HCT116 (cell line): ENCODE data around the gene RAPSN. TPM values are rescaled to one million over a fixed set of nuclear protein-coding genes. Genes with fewer than 3 reads are reported as not detected.

ENCODE experiments used
- ATAC-seq: fragments of 200-7000 bp; cut with Tn5 transposase; 2 replicates; pipeline ENCODE4 v1.9.1; 2020; ENCODE audit warnings: mild to moderate bottlenecking, moderate library complexity
- BruUV-seq: library from RNA; stranded (reverse); fragments of 400-500 nt; replicated peaks from 2 replicates; lab custom pipeline; 2021; lab: Mats Ljungman, UMichigan
- CTCF ChIA-PET: fragments of 300-600 bp; sonication (Branson Sonifier 250); formaldehyde crosslinking; loops from one replicate; lab custom pipeline; 2021; ENCODE audit warnings: antibody characterized with exemption; lab: Charles Lee
- POLR2A ChIA-PET: fragments of 300-600, 350-600 bp; sonication (Branson Sonifier 250); formaldehyde crosslinking; loops from one replicate; lab custom pipeline; 2021; ENCODE audit warnings: antibody characterized with exemption; lab: Charles Lee
- RAD21 ChIA-PET, 2 experiments: fragments of 300-600 bp; sonication (Branson Sonifier 250); formaldehyde crosslinking; loops; one replicate each; lab custom pipeline; 2023; ENCODE audit warnings: low total read pairs in 2 of 2; ENCODE audit not compliant: uncharacterized antibody in 2 of 2, unreplicated experiment in 2 of 2, low non-redundant PET in 1 of 2; lab: Charles Lee
- DNase-seq: peaks from one replicate; pipeline ENCODE4 v3.0.0-alpha.2; 2010; ENCODE audit warnings: low read depth, low spot score
- H2AFZ ChIP-seq: fragments of 200-600 bp; shearing (Covaris generic), sonication (generic); 2 replicates; pipeline ENCODE4 v1.6.1; 2017; ENCODE audit warnings: low read depth, mixed run types, mixed read lengths, antibody characterized with exemption, low read length; ENCODE audit not compliant: poor library complexity, severe bottlenecking
- H3K27ac ChIP-seq: 2 replicates; pipeline ENCODE4 v1.5.1; 2012; ENCODE audit warnings: low read depth, low read length
- H3K27me3 ChIP-seq: fragments of 200-600 bp; sonication (generic); 2 replicates; pipeline ENCODE4 v1.6.1; 2016; ENCODE audit warnings: mixed run types, low read length, mixed read lengths; ENCODE audit not compliant: insufficient read depth
- H3K36me3 ChIP-seq, 2 experiments: fragments of 200-500 bp in 1 of 2; fragments of 200-600 bp in 1 of 2; sonication (Bioruptor generic) in 1 of 2; sonication (generic) in 1 of 2; 2 replicates each; pipeline versions ENCODE4 v1.5.1 to v1.6.1; 2014 to 2016; ENCODE audit warnings: low read length in 2 of 2, inconsistent platforms in 1 of 2, mixed read lengths in 1 of 2, mixed run types in 1 of 2; ENCODE audit not compliant: insufficient read depth in 2 of 2, control insufficient read depth in 1 of 2
- H3K4me1 ChIP-seq, 2 experiments: fragments of 200-600 bp in 1 of 2; sonication (generic) in 1 of 2; 2 replicates each; pipeline versions ENCODE4 v1.5.1 to v1.6.1; 2012 to 2017; ENCODE audit warnings: low read length in 2 of 2, inconsistent platforms in 1 of 2, mild to moderate bottlenecking in 1 of 2, mixed read lengths in 1 of 2, mixed run types in 1 of 2, moderate library complexity in 1 of 2; ENCODE audit not compliant: insufficient read depth in 2 of 2, control insufficient read depth in 1 of 2
- H3K4me2 ChIP-seq: fragments of 200-600 bp; sonication (generic); 2 replicates; pipeline ENCODE4 v1.6.1; 2017; ENCODE audit warnings: mixed run types, low read length, mixed read lengths
- H3K4me3 ChIP-seq, 2 experiments: fragments of 200-600 bp in 1 of 2; sonication (generic) in 1 of 2; replicated peaks in 1 of 2; 2 replicates each; pipeline ENCODE4 v1.5.1; 2011 to 2016; ENCODE audit warnings: low read length in 2 of 2, control low read depth in 1 of 2, low read depth in 1 of 2, mild to moderate bottlenecking in 1 of 2, mixed read lengths in 1 of 2, mixed run types in 1 of 2
- H3K79me2 ChIP-seq: fragments of 200-600 bp; sonication (generic); 2 replicates; pipeline ENCODE4 v1.6.1; 2017; ENCODE audit warnings: mild to moderate bottlenecking, mixed run types, low read length, moderate library complexity, mixed read lengths; ENCODE audit not compliant: insufficient read depth
- H3K9ac ChIP-seq: fragments of 200-600 bp; sonication (generic); 2 replicates; pipeline ENCODE4 v1.6.1; 2016; ENCODE audit warnings: low read length, mixed read lengths
- H3K9me2 ChIP-seq: fragments of 200-600 bp; sonication (generic), shearing (Covaris generic); 2 replicates; pipeline ENCODE4 v1.6.1; 2017; ENCODE audit warnings: mixed run types, mild to moderate bottlenecking, moderate library complexity; ENCODE audit not compliant: insufficient read depth
- H3K9me3 ChIP-seq, 2 experiments: fragments of 200-500 bp in 1 of 2; fragments of 200-600 bp in 1 of 2; sonication (Bioruptor generic) in 1 of 2; sonication (generic) in 1 of 2; 2 replicates each; pipeline ENCODE4 v1.6.1; 2014 to 2017; ENCODE audit warnings: low read length in 2 of 2, mixed read lengths in 2 of 2, inconsistent platforms in 1 of 2, low read depth in 1 of 2, mild to moderate bottlenecking in 1 of 2, mixed run types in 1 of 2, moderate library complexity in 1 of 2; ENCODE audit not compliant: control insufficient read depth in 1 of 2, insufficient read depth in 1 of 2
- H4K20me1 ChIP-seq: fragments of 200-600 bp; sonication (generic), shearing (Covaris generic); 2 replicates; pipeline ENCODE4 v1.6.1; 2017; ENCODE audit warnings: mixed run types, mild to moderate bottlenecking, moderate library complexity; ENCODE audit not compliant: insufficient read depth
- ELF1 ChIP-seq: IDR thresholded peaks from 2 replicates; pipeline ENCODE4 v1.6.1; 2012; ENCODE audit warnings: low read depth, borderline replicate concordance
- EZH2 ChIP-seq: fragments of 200-600 bp; sonication (generic); IDR thresholded peaks from 2 replicates; pipeline ENCODE4 v1.6.1; 2017; ENCODE audit warnings: antibody characterized with exemption, mixed run types
- POLR2AphosphoS5 ChIP-seq: IDR thresholded peaks from 2 replicates; pipeline ENCODE4 v1.6.1; 2011; ENCODE audit warnings: mild to moderate bottlenecking, low read depth, low read length, moderate library complexity
- RAD21 ChIP-seq: IDR thresholded peaks from 2 replicates; pipeline ENCODE4 v1.6.1; 2012; ENCODE audit warnings: low read depth, mild to moderate bottlenecking
- ZNF274 ChIP-seq: fragments of 200-500 bp; sonication (Bioruptor generic); IDR thresholded peaks from 2 replicates; pipeline ENCODE4 v1.6.1; 2014; ENCODE audit warnings: mild to moderate bottlenecking, low read depth, low read length, inconsistent platforms
- intact Hi-C: fragments of 100-400 bp; cut with micrococcal nuclease; formaldehyde crosslinking; loops from 2 replicates; pipeline ENCODE4 v1.10.0; 2022
- total RNA-seq: library from RNA; stranded (reverse); gene quantifications from one replicate; pipeline ENCODE4 v1.2.1, GENCODE V29; 2021; ENCODE audit not compliant: unreplicated experiment
- TF ChIP-seq, protein P1 (sequence below): IDR thresholded peaks from 2 replicates; pipeline ENCODE4 v1.6.1; 2012; ENCODE audit warnings: low read depth

Gene RAPSN
- total RNA-seq, 1 experiment from 2014 or later, result 0.57 TPM

DNA sequence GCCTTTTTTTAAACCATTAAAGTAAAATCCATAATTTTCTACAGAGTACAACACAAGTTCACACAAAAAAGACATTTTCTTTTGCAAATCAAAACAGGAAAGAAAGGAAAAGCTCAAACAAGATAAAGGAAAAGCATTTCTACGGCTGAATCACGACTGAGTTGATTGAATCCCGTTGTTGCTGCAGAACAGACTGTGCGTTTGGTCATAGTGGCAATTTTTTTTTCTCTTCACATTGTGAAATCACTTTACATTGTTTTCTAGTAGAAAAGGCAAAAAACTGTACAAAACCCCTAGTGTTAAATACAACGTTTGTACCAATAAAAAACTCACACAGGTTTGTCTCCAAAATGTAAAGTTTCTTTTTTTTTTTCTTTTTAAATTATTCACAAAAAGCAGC lies 17.3 kb upstream of the RAPSN start:
- peaks cover 0 to 4% of the 10 kb centered on the region in 2 experiments; a peak in 1 of 4 replicates for H3K4me1 ChIP-seq
- intact Hi-C loops, result loop anchor here (10.0 kb wide), 1 partner anchor 149 kb away; no protein-coding TSS in a partner anchor
- no peak for TF ChIP-seq ELF1
- TF ChIP-seq, protein P1, sequence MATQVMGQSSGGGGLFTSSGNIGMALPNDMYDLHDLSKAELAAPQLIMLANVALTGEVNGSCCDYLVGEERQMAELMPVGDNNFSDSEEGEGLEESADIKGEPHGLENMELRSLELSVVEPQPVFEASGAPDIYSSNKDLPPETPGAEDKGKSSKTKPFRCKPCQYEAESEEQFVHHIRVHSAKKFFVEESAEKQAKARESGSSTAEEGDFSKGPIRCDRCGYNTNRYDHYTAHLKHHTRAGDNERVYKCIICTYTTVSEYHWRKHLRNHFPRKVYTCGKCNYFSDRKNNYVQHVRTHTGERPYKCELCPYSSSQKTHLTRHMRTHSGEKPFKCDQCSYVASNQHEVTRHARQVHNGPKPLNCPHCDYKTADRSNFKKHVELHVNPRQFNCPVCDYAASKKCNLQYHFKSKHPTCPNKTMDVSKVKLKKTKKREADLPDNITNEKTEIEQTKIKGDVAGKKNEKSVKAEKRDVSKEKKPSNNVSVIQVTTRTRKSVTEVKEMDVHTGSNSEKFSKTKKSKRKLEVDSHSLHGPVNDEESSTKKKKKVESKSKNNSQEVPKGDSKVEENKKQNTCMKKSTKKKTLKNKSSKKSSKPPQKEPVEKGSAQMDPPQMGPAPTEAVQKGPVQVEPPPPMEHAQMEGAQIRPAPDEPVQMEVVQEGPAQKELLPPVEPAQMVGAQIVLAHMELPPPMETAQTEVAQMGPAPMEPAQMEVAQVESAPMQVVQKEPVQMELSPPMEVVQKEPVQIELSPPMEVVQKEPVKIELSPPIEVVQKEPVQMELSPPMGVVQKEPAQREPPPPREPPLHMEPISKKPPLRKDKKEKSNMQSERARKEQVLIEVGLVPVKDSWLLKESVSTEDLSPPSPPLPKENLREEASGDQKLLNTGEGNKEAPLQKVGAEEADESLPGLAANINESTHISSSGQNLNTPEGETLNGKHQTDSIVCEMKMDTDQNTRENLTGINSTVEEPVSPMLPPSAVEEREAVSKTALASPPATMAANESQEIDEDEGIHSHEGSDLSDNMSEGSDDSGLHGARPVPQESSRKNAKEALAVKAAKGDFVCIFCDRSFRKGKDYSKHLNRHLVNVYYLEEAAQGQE, result no peak
- no peak for TF ChIP-seq EZH2
- TF ChIP-seq RAD21, result no peak
- TF ChIP-seq ZNF274, result no peak
- no peak for TF ChIP-seq POLR2AphosphoS5
- no peak overlapping the region for H3K9ac ChIP-seq
- H3K9me3 ChIP-seq, result no peaks in the 10 kb centered on the region
- peaks cover 5% of the 10 kb centered on the region for H4K20me1 ChIP-seq
- H3K4me3 ChIP-seq, result no peak overlapping the region
- ATAC-seq (no peak), DNase-seq (no peak)
- RAD21 ChIA-PET, result no interaction called here
- POLR2A ChIA-PET, result no interaction called here
- no peak overlapping the region for H3K4me2 ChIP-seq
- H3K36me3 ChIP-seq, result peaks cover 11 to 30% of the 10 kb centered on the region in 2 experiments; a peak in 3 of 4 replicates
- peaks cover 46% of the 10 kb centered on the region for H3K79me2 ChIP-seq
- no TSS peak for BruUV-seq
- H2AFZ ChIP-seq, result no peak overlapping the region
- no peaks in the 10 kb centered on the region for H3K9me2 ChIP-seq
- CTCF ChIA-PET, result interaction anchor here (1.3 to 1.5 kb wide), 2 partner anchors 12 to 207 kb away, joined by 3 read pairs; no protein-coding TSS in a partner anchor
- no peak overlapping the region for H3K27ac ChIP-seq
- no peaks in the 10 kb centered on the region for H3K27me3 ChIP-seq
